ENCODE data around the gene CREB3L1. TPM values are rescaled to one million over a fixed set of nuclear protein-coding genes. Genes with fewer than 3 reads are reported as not detected.

The CREB3L1 gene
- total and polyA plus RNA-seq, 2 of the 13 experiments (the other 11 are each of a cell fraction or from before 2014, with no cell fraction given) = not detected

- TF ChIP-seq MEF2D (CRISPR knock-in tag; IDR thresholded peaks at IDR 0.05) (peak; percentile 76; the same call in 1 of the 2 replicates), ZHX2 (IDR thresholded peaks at IDR 0.05; ENCODE audit: low read depth) (no peak), ZHX2 (CRISPR knock-in tag; IDR thresholded peaks at IDR 0.05; ENCODE audit: borderline replicate concordance) (no peak), PBX2 (CRISPR knock-in tag; IDR thresholded peaks at IDR 0.05) (no peak), SP4 (CRISPR knock-in tag; IDR thresholded peaks at IDR 0.05) (no peak), SRSF9 (IDR thresholded peaks at IDR 0.05; ENCODE audit: borderline replicate concordance, insufficient read depth, low read depth, low read length, poor library complexity, severe bottlenecking) (no peak), NFE2L1 (CRISPR knock-in tag; IDR thresholded peaks at IDR 0.05; ENCODE audit: borderline replicate concordance) (no peak), DZIP1 (CRISPR knock-in tag; IDR thresholded peaks at IDR 0.05) (no peak), U2AF2 (IDR thresholded peaks at IDR 0.05; ENCODE audit: low read depth, low read length) (no peak), ZSCAN20 (CRISPR knock-in tag; IDR thresholded peaks at IDR 0.05; ENCODE audit: borderline replicate concordance) (no peak), TAF1 (CRISPR knock-in tag; IDR thresholded peaks at IDR 0.05) (no peak), SMARCC2 (IDR thresholded peaks at IDR 0.05) (no peak), ZFP1 (CRISPR knock-in tag; IDR thresholded peaks at IDR 0.05) (no peak), HDAC6 (IDR thresholded peaks at IDR 0.05; ENCODE audit: low read depth, low read length) (no peak), ESRRA (CRISPR knock-in tag; IDR thresholded peaks at IDR 0.05; ENCODE audit: low read depth) (no peak), ZNF256 (CRISPR knock-in tag; conservative IDR thresholded peaks at IDR 0.05) (no peak), ZNF260 (CRISPR knock-in tag; IDR thresholded peaks at IDR 0.05; ENCODE audit: borderline replicate concordance, low read depth) (no peak), STAT5B (CRISPR knock-in tag; IDR thresholded peaks at IDR 0.05) (no peak), MAFK (conservative IDR thresholded peaks at IDR 0.05 in 1 of 2, IDR thresholded peaks at IDR 0.05 in 1 of 2; ENCODE audit: low read length in 2 of 2) (no peak), DMAP1 (CRISPR knock-in tag; IDR thresholded peaks at IDR 0.05) (no peak), ZNF138 (CRISPR knock-in tag; IDR thresholded peaks at IDR 0.05; ENCODE audit: low read depth) (no peak), ZFP36L1 (CRISPR knock-in tag; IDR thresholded peaks at IDR 0.05) (0 out of 2 replicates have a peak, but pooled peaks have one; percentile 43)
These were observed 3.8 kb upstream of the CREB3L1 start (continued) for GRCh38 chr11:46273511-46274205.
